Stimulated activated CD8-positive, alpha-beta memory T cell treated with anti-CD3 and anti-CD28 coated beads, Interleukin-7, amount 100 ng/mL, for 1 hour (primary cell): ENCODE measurements around the gene TTC39C.
A peak's percentile ranks its signal among the peaks of the same experiment; 100 is the strongest.
"Not testable (repeated sequence)": the region's sequence is repeated elsewhere in the genome, so short reads cannot be mapped to it uniquely, and the experiment has no call there.

Source experiments
- DNase-seq, 2 donors: peaks; one replicate each; pipeline ENCODE4 v3.0.0-alpha.2; 2020; ENCODE audit warnings: low read depth in 2 of 2

The TTC39C gene

GRCh38 chr18:24054130-24054529, 39.6 kb downstream of the TTC39C start:
- no peak for DNase-seq

DNA sequence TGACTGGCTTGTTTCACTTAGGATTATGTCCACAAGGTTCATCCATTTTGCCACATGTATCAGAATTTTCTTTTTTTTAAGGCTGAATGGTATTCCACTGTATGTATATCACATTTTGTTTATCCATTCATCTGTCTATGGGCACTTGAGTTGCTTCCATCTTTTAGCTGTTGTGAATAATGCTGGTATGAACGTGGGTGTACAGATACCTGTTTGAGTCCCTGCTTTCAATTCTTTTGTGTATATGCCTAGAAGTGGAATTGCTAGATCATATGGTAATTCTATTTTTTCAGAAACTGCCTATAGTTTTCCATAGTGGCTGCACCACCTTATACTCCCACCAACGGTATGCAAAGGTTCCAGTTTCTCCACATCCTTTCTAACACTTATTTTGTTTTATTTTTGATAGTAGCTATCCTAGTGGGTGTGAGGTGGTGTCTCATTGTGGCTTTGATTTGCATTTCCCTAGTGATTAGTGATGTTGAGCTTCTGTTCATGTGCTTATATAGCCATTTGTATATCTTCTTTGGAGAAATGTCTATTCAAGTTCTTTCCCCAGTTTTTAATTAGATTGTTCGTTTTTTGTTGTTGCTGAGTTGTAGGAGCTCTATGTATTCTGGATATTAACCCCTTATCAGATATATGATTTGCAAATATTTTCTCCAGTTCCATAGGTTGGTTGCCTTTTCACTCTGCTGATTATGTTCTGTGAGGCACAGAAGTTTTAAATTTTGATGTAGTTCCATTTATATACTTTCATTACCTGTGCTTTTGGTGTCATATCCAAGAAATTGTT, 40.7 kb downstream of the TTC39C start:
- DNase-seq = no peak

DNA sequence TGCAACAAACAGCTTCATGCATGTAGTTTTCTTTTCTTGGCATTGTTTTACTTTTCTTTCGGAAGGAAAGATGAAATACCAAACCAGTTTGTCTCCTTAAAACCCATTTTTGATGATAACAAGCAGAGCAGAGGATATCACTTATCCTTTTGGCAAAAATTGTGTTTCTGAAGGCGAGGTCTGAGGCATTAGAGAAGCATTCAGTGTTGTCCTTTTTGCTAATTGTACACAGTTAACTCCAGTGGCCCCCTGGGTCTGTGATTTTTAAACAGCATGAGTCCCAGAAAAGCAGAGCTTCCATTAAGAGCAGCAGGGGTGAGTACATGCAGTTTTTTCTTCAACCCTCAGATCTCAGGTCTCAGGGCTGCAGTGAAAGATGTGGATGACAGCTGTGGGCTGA, 41.3 kb downstream of the TTC39C start:
- no peak for DNase-seq

- DNase-seq = no peak
These were observed 42.0 kb downstream of the TTC39C start for GRCh38 chr18:24056506-24056905.

GRCh38 chr18:24057804-24058203, 43.2 kb downstream of the TTC39C start:
- no peak for DNase-seq

- DNase-seq = not testable (repeated sequence)
These were observed 44.8 kb downstream of the TTC39C start for GRCh38 chr18:24059385-24059784.

- DNase-seq = no peak
These were observed 46.1 kb downstream of the TTC39C start for GRCh38 chr18:24060644-24061043.

DNA sequence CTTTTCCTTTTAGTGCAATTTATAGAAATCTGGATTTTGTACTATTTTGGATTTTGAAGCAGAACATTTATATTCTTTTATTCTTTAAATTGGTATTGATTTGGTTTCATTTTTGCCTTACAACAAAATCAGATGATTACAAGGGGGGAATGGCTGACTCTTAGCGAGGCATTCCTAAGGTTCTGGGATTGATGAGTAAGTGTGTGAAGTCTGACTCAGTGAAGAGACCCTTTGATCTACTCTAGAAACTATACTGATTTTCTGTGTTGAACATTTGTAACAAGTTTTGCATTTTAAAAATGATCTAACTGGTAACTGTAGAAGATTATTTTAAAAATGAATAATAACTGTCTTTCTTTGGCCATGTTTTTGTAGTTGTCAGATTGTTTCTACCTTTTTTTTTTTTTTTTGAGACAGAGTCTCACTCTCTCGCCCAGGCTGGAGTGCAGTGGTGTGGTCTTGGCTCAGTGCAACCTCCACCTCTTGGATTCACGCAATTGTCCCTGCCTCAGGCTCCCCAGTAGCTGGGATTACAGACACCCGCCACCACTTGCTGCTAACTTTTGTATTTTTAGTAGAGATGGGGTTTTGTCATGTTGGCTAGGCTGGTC, 48.7 kb downstream of the TTC39C start:
- no peak for DNase-seq

- no peak for DNase-seq
These were observed 50.0 kb downstream of the TTC39C start for GRCh38 chr18:24064391-24065100.

DNA sequence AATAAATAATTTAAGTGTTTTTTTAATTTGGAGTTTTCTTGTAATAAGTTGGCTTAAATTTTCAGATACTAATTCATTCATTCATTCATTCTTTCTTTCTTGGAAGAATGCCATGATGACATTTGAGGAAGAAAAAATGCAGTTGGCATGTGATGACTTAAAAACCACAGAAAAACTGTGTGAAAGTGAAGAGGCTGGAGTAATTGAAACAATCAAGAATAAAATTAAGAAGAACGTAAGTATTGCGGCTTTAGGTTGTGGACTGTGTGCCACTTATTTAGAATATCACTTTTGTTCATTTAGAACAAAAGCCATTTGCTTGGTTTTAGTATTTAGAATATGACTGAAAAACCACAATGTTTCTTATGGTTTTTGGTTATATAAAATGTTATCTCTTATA, 51.4 kb downstream of the TTC39C start:
- DNase-seq = no peak

GRCh38 chr18:24068945-24069693, 54.6 kb downstream of the TTC39C start:
- DNase-seq = no peak

- DNase-seq = no peak
These were observed 56.5 kb downstream of the TTC39C start for GRCh38 chr18:24071029-24071428.

- DNase-seq = no peak
These were observed 57.2 kb downstream of the TTC39C start for GRCh38 chr18:24071779-24072178.

- no peak for DNase-seq
These were observed 58.2 kb downstream of the TTC39C start for GRCh38 chr18:24072743-24073142.

DNA sequence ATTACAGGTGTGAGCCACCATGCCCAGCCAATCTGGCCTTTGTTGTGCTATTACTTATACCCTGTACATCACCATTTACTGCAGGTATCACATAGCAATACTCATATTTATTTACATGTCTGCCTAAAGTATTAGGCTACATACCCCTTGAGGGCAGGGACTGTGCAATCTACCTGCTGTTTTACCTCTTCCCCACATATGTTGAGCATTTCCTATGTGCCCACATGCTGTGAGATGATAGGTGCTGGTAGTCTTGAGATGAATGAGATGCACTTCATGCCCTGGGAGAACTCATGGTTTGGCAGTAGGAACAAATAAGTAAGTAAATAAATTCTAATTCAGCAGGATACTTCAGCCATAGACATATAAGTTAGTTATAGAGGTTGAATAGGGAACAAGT, 59.2 kb downstream of the TTC39C start:
- DNase-seq = no peak

DNA sequence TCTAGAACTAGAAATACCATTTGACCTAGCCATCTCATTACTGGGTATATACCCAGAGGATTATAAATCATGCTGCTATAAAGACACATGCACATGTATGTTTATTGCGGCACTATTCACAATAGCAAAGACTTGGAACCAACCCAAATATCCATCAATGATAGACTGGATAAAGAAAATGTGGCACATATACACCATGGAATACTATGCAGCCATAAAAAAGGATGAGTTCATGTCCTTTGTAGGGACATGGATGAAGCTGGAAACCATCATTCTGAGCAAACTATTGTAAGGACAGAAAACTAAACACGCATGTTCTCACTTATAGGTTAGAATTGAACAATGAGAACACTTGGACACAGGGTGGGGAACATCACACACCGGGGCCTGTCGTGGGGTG, 60.2 kb downstream of the TTC39C start:
- not testable (repeated sequence) for DNase-seq

GRCh38 chr18:24075767-24076597, 61.4 kb downstream of the TTC39C start:
- DNase-seq = peak; percentile 20 to 35

GRCh38 chr18:24076950-24077349, 62.4 kb downstream of the TTC39C start:
- no peak for DNase-seq

- no peak for DNase-seq
These were observed 63.8 kb downstream of the TTC39C start for GRCh38 chr18:24078391-24078790.

- DNase-seq = no peak
These were observed 66.3 kb downstream of the TTC39C start for GRCh38 chr18:24080861-24081260.

GRCh38 chr18:24083550-24083949, 69.0 kb downstream of the TTC39C start:
- no peak for DNase-seq
